KOPT-K1 (cell line): ENCODE measurements around the gene HSPA14.
"Not testable (repeated sequence)": the region's sequence is repeated elsewhere in the genome, so short reads cannot be mapped to it uniquely, and the experiment has no call there.

Experiments
- H3K27ac ChIP-seq: fragments of 200-600 bp; sonication (generic); 2 replicates; pipeline ENCODE4 v1.5.1; 2016; ENCODE audit warnings: antibody characterized with exemption, mild to moderate bottlenecking, low read depth, low read length; ENCODE audit not compliant: poor library complexity, severe bottlenecking
- H3K36me3 ChIP-seq: fragments of 200-600 bp; sonication (generic); 2 replicates; pipeline ENCODE4 v1.5.1; 2017; ENCODE audit warnings: antibody characterized with exemption, mild to moderate bottlenecking, low read length, moderate library complexity; ENCODE audit not compliant: insufficient read depth
- H3K9me3 ChIP-seq: fragments of 200-600 bp; sonication (generic); 2 replicates; pipeline ENCODE4 v1.5.1; 2017; ENCODE audit warnings: antibody characterized with exemption, low read length, mild to moderate bottlenecking; ENCODE audit not compliant: insufficient read depth, poor library complexity, severe bottlenecking

The HSPA14 gene

GRCh38 chr10:14904316-14904732, 66.2 kb downstream of the HSPA14 start:
- Histone ChIP-seq H3K9me3 (no peaks in the 10 kb centered on the region), H3K36me3 (peaks cover 98% of the 10 kb centered on the region), H3K27ac (no peak overlapping the region)

- H3K27ac ChIP-seq: no peak overlapping the region
- H3K9me3 ChIP-seq: no peaks in the 10 kb centered on the region
- peaks cover 98% of the 10 kb centered on the region for H3K36me3 ChIP-seq
These were observed 66.8 kb downstream of the HSPA14 start for GRCh38 chr10:14904864-14905263.

- Histone ChIP-seq H3K9me3 (no peaks in the 10 kb centered on the region), H3K36me3 (peaks cover 98% of the 10 kb centered on the region), H3K27ac (no peak overlapping the region)
These were observed 67.8 kb downstream of the HSPA14 start for GRCh38 chr10:14905890-14906289.

- no peaks in the 10 kb centered on the region for H3K9me3 ChIP-seq
- H3K27ac ChIP-seq: no peak overlapping the region
- peaks cover 98% of the 10 kb centered on the region for H3K36me3 ChIP-seq
These were observed 68.7 kb downstream of the HSPA14 start for GRCh38 chr10:14906765-14907164.

GRCh38 chr10:14907591-14907990, 69.5 kb downstream of the HSPA14 start:
- not testable (repeated sequence) for H3K9me3 ChIP-seq, H3K27ac ChIP-seq
- H3K36me3 ChIP-seq: peaks cover 98% of the 10 kb centered on the region

- Histone ChIP-seq H3K27ac (no peak overlapping the region), H3K9me3 (no peaks in the 10 kb centered on the region), H3K36me3 (peaks cover 100% of the 10 kb centered on the region)
These were observed 71.0 kb downstream of the HSPA14 start for GRCh38 chr10:14909101-14909500.

- H3K9me3 ChIP-seq: peaks cover 11% of the 10 kb centered on the region
- no peak overlapping the region for H3K27ac ChIP-seq
- peaks cover 98% of the 10 kb centered on the region for H3K36me3 ChIP-seq
These were observed 72.8 kb downstream of the HSPA14 start for GRCh38 chr10:14910953-14911352.

GRCh38 chr10:14911801-14912200, 73.7 kb downstream of the HSPA14 start:
- H3K27ac ChIP-seq: no peak overlapping the region
- peaks cover 20% of the 10 kb centered on the region for H3K9me3 ChIP-seq
- peaks cover 98% of the 10 kb centered on the region for H3K36me3 ChIP-seq

GRCh38 chr10:14916600-14916999, 78.5 kb downstream of the HSPA14 start:
- Histone ChIP-seq H3K9me3 (peaks cover 43% of the 10 kb centered on the region), H3K27ac (no peak overlapping the region), H3K36me3 (peaks cover 98% of the 10 kb centered on the region)

GRCh38 chr10:14917827-14918226, 79.7 kb downstream of the HSPA14 start:
- Histone ChIP-seq H3K9me3 (peaks cover 43% of the 10 kb centered on the region), H3K36me3 (peaks cover 98% of the 10 kb centered on the region), H3K27ac (no peak overlapping the region)

GRCh38 chr10:14918964-14919363, 80.9 kb downstream of the HSPA14 start:
- peaks cover 43% of the 10 kb centered on the region for H3K9me3 ChIP-seq
- H3K27ac ChIP-seq: no peak overlapping the region
- peaks cover 98% of the 10 kb centered on the region for H3K36me3 ChIP-seq
